ENCODE results near the gene REPS2. TPM values are rescaled to one million over a fixed set of nuclear protein-coding genes. Genes with fewer than 3 reads are reported as not detected.
A peak's percentile ranks its signal among the peaks of the same experiment; 100 is the strongest.
"Not testable (repeated sequence)": the region's sequence is repeated elsewhere in the genome, so short reads cannot be mapped to it uniquely, and the experiment has no call there.

The REPS2 gene
- total RNA-seq, 1 donor from 2014 or later: 1.2 TPM

DNA sequence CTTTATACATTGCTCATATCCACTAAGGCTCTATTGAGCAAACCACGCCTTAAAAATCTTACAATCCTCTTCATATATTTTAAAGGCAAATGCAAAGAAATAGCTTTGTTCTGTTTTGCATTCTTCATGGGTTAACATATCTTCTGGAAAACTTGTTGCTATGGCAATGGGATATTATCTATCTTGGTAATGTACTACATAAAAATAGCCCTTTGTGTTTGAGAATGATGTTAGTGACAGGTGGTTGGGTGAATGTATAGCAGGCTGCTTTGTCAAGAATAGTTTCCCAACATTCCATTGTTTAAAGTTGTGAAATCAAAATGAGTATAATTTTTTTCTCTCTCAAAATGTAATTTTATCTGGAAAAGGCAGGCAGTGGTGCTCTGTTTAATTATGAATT, 16.8 kb downstream of the REPS2 start:
- peak; percentile 20 for FAIRE-seq
- peak; percentile 20 for DNase-seq (ENCODE audit: low read depth)
- no peak overlapping the region for H3K4me3 Mint-ChIP-seq (ENCODE audit: unreplicated experiment)
- TF ChIP-seq CTCF (IDR thresholded peaks at IDR 0.05; ENCODE audit: insufficient read depth, low read depth, low read length) (no peak), EZH2 (IDR thresholded peaks at IDR 0.05; ENCODE audit: insufficient read depth, low read length) (no peak)
- no peak overlapping the region for H3K4me3 ChIP-seq (ENCODE audit: insufficient read depth, low read depth, low read length)
- H3K27ac Mint-ChIP-seq (ENCODE audit: unreplicated experiment): no peak overlapping the region
- H3K36me3 Mint-ChIP-seq (ENCODE audit: low read depth, unreplicated experiment): no peaks in the 10 kb centered on the region
- H3K27me3 Mint-ChIP-seq (ENCODE audit: low read depth, unreplicated experiment): no peaks in the 10 kb centered on the region
- no peaks in the 10 kb centered on the region for H3K9me3 Mint-ChIP-seq (ENCODE audit: unreplicated experiment)
- H3K4me1 ChIP-seq (ENCODE audit: insufficient read depth, low read length): no peaks in the 10 kb centered on the region
- H3K9me3 ChIP-seq (ENCODE audit: insufficient read depth, low read depth, low read length): no peaks in the 10 kb centered on the region
- H3K27ac ChIP-seq (ENCODE audit: low read depth, low read length): no peak overlapping the region
- H3K4me2 ChIP-seq (ENCODE audit: low read length): no peak overlapping the region
- no peak overlapping the region for H2AFZ ChIP-seq (ENCODE audit: low read depth, low read length)
- H3K36me3 ChIP-seq (ENCODE audit: insufficient read depth, low read length): no peaks in the 10 kb centered on the region
- H3K27me3 ChIP-seq (ENCODE audit: insufficient read depth, low read length): no peaks in the 10 kb centered on the region
- H3K4me1 Mint-ChIP-seq (ENCODE audit: low read depth, unreplicated experiment): no peaks in the 10 kb centered on the region
- no peaks in the 10 kb centered on the region for H3K79me2 ChIP-seq (ENCODE audit: insufficient read depth, low read length)
- H3K9ac ChIP-seq (ENCODE audit: low read length): no peak overlapping the region
- H4K20me1 ChIP-seq (ENCODE audit: insufficient read depth, low read length): no peaks in the 10 kb centered on the region

DNA sequence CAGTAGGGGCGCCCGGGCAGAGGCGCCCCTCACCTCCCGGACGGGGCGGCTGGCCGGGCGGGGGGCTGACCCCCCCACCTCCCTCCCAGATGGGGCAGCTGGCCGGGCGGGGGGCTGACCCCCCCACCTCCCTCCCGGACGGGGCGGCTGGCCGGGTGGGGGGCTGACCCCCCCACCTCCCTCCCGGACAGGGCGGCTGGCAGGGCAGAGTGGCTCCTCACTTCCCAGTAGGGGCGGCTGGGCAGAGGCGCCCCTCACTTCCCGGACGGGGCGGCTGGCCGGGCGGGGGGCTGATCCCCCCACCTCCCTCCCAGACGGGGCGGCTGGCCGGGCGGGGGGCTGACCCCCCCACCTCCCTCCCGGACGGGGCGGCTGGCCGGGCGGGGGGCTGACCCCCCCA, 18.5 kb downstream of the REPS2 start:
- H3K79me2 ChIP-seq (ENCODE audit: insufficient read depth, low read length); H3K9ac ChIP-seq (ENCODE audit: low read length); H3K27me3 ChIP-seq (ENCODE audit: insufficient read depth, low read length); H3K27ac ChIP-seq (ENCODE audit: low read depth, low read length); H3K9me3 ChIP-seq (ENCODE audit: insufficient read depth, low read depth, low read length); H3K4me3 ChIP-seq (ENCODE audit: insufficient read depth, low read depth, low read length); FAIRE-seq; H3K4me2 ChIP-seq (ENCODE audit: low read length); H3K4me1 Mint-ChIP-seq (ENCODE audit: low read depth, unreplicated experiment); H3K4me1 ChIP-seq (ENCODE audit: insufficient read depth, low read length); H3K9me3 Mint-ChIP-seq (ENCODE audit: unreplicated experiment); H3K27me3 Mint-ChIP-seq (ENCODE audit: low read depth, unreplicated experiment); H3K27ac Mint-ChIP-seq (ENCODE audit: unreplicated experiment); H2AFZ ChIP-seq (ENCODE audit: low read depth, low read length); H3K36me3 Mint-ChIP-seq (ENCODE audit: low read depth, unreplicated experiment); H3K4me3 Mint-ChIP-seq (ENCODE audit: unreplicated experiment); H4K20me1 ChIP-seq (ENCODE audit: insufficient read depth, low read length); DNase-seq (ENCODE audit: low read depth); H3K36me3 ChIP-seq (ENCODE audit: insufficient read depth, low read length): not testable (repeated sequence)

GRCh38 chrX:16966752-16967448, 20.4 kb downstream of the REPS2 start:
- DNase-seq (ENCODE audit: low read depth) (no peak), FAIRE-seq (peak; percentile 86)
- Mint-ChIP-seq H3K27ac (ENCODE audit: unreplicated experiment) (no peak overlapping the region), H3K36me3 (ENCODE audit: low read depth, unreplicated experiment) (no peaks in the 10 kb centered on the region), H3K9me3 (ENCODE audit: unreplicated experiment) (no peaks in the 10 kb centered on the region), H3K27me3 (ENCODE audit: low read depth, unreplicated experiment) (no peaks in the 10 kb centered on the region), H3K4me3 (ENCODE audit: unreplicated experiment) (no peak overlapping the region), H3K4me1 (ENCODE audit: low read depth, unreplicated experiment) (peaks cover 10% of the 10 kb centered on the region)
- no peak overlapping the region for H3K9ac ChIP-seq (ENCODE audit: low read length)
- H3K79me2 ChIP-seq (ENCODE audit: insufficient read depth, low read length): no peaks in the 10 kb centered on the region
- H3K9me3 ChIP-seq (ENCODE audit: insufficient read depth, low read depth, low read length): no peaks in the 10 kb centered on the region
- H3K27me3 ChIP-seq (ENCODE audit: insufficient read depth, low read length): no peaks in the 10 kb centered on the region
- no peak overlapping the region for H3K4me2 ChIP-seq (ENCODE audit: low read length)
- TF ChIP-seq CTCF (IDR thresholded peaks at IDR 0.05; ENCODE audit: insufficient read depth, low read depth, low read length): no peak
- no peak for TF ChIP-seq EZH2 (IDR thresholded peaks at IDR 0.05; ENCODE audit: insufficient read depth, low read length)
- H4K20me1 ChIP-seq (ENCODE audit: insufficient read depth, low read length): no peaks in the 10 kb centered on the region
- H3K4me3 ChIP-seq (ENCODE audit: insufficient read depth, low read depth, low read length): no peak overlapping the region
- no peaks in the 10 kb centered on the region for H3K4me1 ChIP-seq (ENCODE audit: insufficient read depth, low read length)
- H3K27ac ChIP-seq (ENCODE audit: low read depth, low read length): no peak overlapping the region
- no peak overlapping the region for H2AFZ ChIP-seq (ENCODE audit: low read depth, low read length)
- H3K36me3 ChIP-seq (ENCODE audit: insufficient read depth, low read length): no peaks in the 10 kb centered on the region

- FAIRE-seq; H3K4me3 ChIP-seq (ENCODE audit: insufficient read depth, low read depth, low read length); H3K27me3 Mint-ChIP-seq (ENCODE audit: low read depth, unreplicated experiment); H3K4me1 ChIP-seq (ENCODE audit: insufficient read depth, low read length); H3K4me3 Mint-ChIP-seq (ENCODE audit: unreplicated experiment); H3K36me3 ChIP-seq (ENCODE audit: insufficient read depth, low read length); H3K4me2 ChIP-seq (ENCODE audit: low read length); H3K9ac ChIP-seq (ENCODE audit: low read length); H4K20me1 ChIP-seq (ENCODE audit: insufficient read depth, low read length); H3K9me3 Mint-ChIP-seq (ENCODE audit: unreplicated experiment); DNase-seq (ENCODE audit: low read depth); H3K27ac Mint-ChIP-seq (ENCODE audit: unreplicated experiment); H3K79me2 ChIP-seq (ENCODE audit: insufficient read depth, low read length); H3K27me3 ChIP-seq (ENCODE audit: insufficient read depth, low read length); H3K9me3 ChIP-seq (ENCODE audit: insufficient read depth, low read depth, low read length); H2AFZ ChIP-seq (ENCODE audit: low read depth, low read length); H3K27ac ChIP-seq (ENCODE audit: low read depth, low read length); H3K36me3 Mint-ChIP-seq (ENCODE audit: low read depth, unreplicated experiment): not testable (repeated sequence)
- H3K4me1 Mint-ChIP-seq (ENCODE audit: low read depth, unreplicated experiment): peaks cover 12% of the 10 kb centered on the region
Measured at GRCh38 chrX:16968753-16969152, 22.3 kb downstream of the REPS2 start.

Measured in astrocyte (in vitro differentiated cells and primary cell).